GM12873 (cell line): ENCODE data around the gene ATXN10.

ENCODE experiments used
- TF ChIP-seq, protein P1 (sequence below): IDR thresholded peaks from 2 replicates; pipeline ENCODE4 v1.5.1; 2012; ENCODE audit warnings: low read depth, mild to moderate bottlenecking, moderate library complexity, low read length, control low read depth; ENCODE audit not compliant: insufficient read depth; ENCODE audit errors: missing control alignments

Gene ATXN10

DNA sequence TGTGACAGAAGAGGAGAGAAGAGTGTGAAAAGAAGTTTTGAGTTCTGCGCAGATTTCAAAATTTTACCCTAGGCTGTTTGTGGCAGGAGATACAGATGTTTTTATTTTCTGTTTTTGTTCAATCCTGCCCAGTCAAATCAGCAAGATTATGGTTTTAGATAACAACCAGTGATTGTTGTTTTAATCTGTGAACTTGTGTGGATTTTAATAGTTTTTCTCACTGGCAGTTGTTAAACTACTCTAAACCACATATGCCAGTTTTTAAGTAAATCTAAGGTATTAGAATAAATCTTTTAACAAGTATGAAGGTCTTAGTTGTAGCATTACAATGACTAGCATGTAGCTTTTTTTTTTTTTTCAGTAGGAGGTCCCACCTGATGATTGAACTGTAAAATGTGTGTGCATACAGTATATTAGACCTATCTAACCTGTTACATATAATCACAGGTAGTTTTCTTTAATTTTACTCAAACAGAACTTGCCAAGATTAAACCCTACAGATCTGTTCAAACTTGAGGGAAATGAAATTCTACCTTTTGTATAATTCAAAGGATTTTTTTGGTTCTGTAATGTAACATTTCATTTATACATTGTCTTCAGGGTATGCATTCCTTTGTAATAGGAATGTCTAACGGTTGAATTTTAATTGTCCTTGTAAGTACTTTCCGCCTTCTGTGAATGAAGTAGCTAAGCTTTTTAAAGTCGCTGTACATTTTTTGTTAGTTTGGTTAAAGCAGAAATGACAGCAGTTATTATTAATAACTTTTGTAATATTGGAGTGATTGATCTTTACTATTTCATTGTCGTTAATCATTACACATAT is 13.3 kb downstream of the ATXN10 start:
- TF ChIP-seq, protein P1, sequence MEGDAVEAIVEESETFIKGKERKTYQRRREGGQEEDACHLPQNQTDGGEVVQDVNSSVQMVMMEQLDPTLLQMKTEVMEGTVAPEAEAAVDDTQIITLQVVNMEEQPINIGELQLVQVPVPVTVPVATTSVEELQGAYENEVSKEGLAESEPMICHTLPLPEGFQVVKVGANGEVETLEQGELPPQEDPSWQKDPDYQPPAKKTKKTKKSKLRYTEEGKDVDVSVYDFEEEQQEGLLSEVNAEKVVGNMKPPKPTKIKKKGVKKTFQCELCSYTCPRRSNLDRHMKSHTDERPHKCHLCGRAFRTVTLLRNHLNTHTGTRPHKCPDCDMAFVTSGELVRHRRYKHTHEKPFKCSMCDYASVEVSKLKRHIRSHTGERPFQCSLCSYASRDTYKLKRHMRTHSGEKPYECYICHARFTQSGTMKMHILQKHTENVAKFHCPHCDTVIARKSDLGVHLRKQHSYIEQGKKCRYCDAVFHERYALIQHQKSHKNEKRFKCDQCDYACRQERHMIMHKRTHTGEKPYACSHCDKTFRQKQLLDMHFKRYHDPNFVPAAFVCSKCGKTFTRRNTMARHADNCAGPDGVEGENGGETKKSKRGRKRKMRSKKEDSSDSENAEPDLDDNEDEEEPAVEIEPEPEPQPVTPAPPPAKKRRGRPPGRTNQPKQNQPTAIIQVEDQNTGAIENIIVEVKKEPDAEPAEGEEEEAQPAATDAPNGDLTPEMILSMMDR = no peak

DNA sequence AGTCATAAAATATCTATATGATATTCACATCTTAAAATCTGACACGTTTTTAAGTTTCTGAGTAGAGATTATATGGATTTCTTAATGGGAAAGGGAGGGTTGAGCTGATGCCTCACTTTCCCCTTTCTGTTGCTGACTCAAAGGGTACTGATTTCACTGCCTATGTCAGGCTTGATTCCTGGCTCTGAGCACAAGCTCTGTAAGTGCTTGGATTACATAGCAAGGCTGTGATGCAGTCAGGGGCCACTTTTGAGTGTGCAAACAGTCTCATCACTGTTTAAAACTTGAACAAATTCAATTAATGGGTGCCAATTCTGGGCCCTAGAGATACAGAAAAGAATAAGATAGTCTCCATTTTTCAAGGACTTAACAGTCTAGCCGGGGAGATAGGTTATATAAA is 14.4 kb downstream of the ATXN10 start:
- TF ChIP-seq, protein P1 = no peak

- TF ChIP-seq, protein P1 = no peak
These were observed 15.2 kb downstream of the ATXN10 start for GRCh38 chr22:45686836-45687235.

DNA sequence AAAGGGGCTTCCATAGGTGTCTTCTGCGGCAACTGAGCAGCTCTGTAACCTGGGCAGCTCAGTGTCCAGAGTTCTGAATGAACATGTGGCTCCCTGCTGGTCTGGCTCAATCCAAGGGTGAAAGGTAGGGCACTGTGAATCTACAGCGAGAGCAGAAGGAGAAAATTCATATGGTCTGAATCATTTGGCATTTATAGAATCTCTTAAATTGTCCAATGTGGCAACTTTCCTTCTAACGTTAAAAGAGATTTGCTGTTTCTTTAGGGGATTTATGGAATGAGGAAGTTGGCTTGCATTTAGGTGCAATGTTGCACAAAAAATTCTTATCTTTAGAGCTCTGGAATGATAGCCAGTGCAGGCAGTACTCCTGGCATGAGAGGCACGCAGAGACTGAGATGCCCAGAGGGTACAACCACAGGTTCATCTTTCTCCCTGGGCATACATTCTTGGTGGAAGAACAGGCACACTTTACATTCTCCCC is 17.0 kb downstream of the ATXN10 start:
- TF ChIP-seq, protein P1 = no peak

DNA sequence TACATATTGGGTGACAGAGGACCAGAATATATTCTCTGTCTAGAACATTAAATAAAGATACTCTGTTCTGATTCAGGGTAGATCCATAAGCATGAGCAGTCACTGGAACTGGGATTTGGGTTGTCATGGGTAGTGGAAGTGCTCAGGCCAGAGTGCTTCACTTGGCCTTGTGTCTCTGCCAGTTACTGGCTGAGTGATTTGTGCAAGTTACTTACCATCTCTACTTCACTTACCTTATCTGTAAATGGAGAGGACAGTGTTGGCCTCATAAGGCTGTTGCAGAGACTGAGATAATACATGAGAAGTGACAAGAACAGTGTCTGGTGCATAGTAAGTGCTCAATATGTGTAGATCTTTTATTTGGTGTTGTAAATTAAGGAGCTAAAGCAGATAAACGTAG is 17.6 kb downstream of the ATXN10 start:
- TF ChIP-seq, protein P1 = no peak

DNA sequence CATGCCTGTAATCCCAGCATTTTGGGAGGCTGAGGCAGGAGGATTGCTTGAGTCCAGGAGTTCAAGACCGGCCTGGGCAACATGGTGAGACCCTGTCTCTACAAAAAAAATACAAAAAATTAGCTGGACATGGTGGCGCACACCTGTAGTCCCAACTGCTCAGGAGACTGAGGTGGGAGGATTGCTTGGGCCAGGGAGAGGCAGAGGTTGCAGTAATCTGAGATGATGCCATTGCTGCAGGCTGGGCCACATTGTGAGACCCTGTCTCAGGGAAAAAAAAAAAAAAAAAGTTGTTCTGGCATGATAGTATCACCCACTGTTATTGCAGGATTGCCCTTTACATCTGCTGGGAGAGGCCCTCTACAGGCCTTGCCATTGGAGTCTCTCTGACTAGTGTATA is 18.4 kb downstream of the ATXN10 start:
- TF ChIP-seq, protein P1 = no peak

GRCh38 chr22:45692549-45692948 is 20.9 kb downstream of the ATXN10 start:
- TF ChIP-seq, protein P1 = no peak
